ENCODE data around the gene KIAA0586.
"Not testable (repeated sequence)": the region's sequence is repeated elsewhere in the genome, so short reads cannot be mapped to it uniquely, and the experiment has no call there.

Gene KIAA0586

GRCh38 chr14:58427281-58428117 lies at the start of gene KIAA0586, which contains the start of gene TIMM9:
TSS of gene KIAA0586 (plus strand) at chr14:58427719. CDS start at chr14:58428265, 546 bp downstream.
TSS of gene TIMM9 (minus strand) at chr14:58427531. CDS start at chr14:58411945, 15,586 bp downstream.
- Histone ChIP-seq H3K9ac (ENCODE audit: low read depth, low read length) (peak within 1 kb of the TSS; percentile 91), H3K9me3 (ENCODE audit: control insufficient read depth, insufficient read depth, low read length) (no peaks in the 10 kb centered on the region), H3K36me3 (ENCODE audit: insufficient read depth, low read length) (peaks cover 5% of the 10 kb centered on the region; the same call in 1 of the 2 replicates), H3K4me1 (ENCODE audit: insufficient read depth, low read length) (peaks cover 4% of the 10 kb centered on the region; the same call in 1 of the 2 replicates)

- no peaks in the 10 kb centered on the region for H3K4me1 ChIP-seq (ENCODE audit: insufficient read depth, low read length)
- H3K36me3 ChIP-seq (ENCODE audit: insufficient read depth, low read length), result no peaks in the 10 kb centered on the region
- H3K9ac ChIP-seq (ENCODE audit: low read depth, low read length), result no peak overlapping the region
- H3K9me3 ChIP-seq (ENCODE audit: control insufficient read depth, insufficient read depth, low read length), result no peaks in the 10 kb centered on the region
These were observed 36.7 kb upstream of the KIAA0586 start for GRCh38 chr14:58390830-58391229.

- H3K9ac ChIP-seq (ENCODE audit: low read depth, low read length), result peak overlapping the region; percentile 68; the same call in 1 of the 2 replicates
These were observed 32.0 kb upstream of the KIAA0586 start for GRCh38 chr14:58395562-58395811.

GRCh38 chr14:58395812-58396788 lies 31.4 kb upstream of the KIAA0586 start, which contains the start of gene TOMM20L:
TSS of gene TOMM20L (plus strand) at chr14:58395930. CDS start at chr14:58395958, 28 bp downstream.
- Histone ChIP-seq H3K4me1 (ENCODE audit: insufficient read depth, low read length) (peaks cover 7% of the 10 kb centered on the region; the same call in 1 of the 2 replicates), H3K9ac (ENCODE audit: low read depth, low read length) (peak within 1 kb of the TSS; percentile 68), H3K36me3 (ENCODE audit: insufficient read depth, low read length) (no peaks in the 10 kb centered on the region), H3K9me3 (ENCODE audit: control insufficient read depth, insufficient read depth, low read length) (no peaks in the 10 kb centered on the region)

More at GRCh38 chr14:58395562-58395811, 32.0 kb upstream of the KIAA0586 start:
- no peaks in the 10 kb centered on the region for H3K9me3 ChIP-seq (ENCODE audit: control insufficient read depth, insufficient read depth, low read length)
- H3K4me1 ChIP-seq (ENCODE audit: insufficient read depth, low read length), result peaks cover 7% of the 10 kb centered on the region; the same call in 1 of the 2 replicates
- H3K36me3 ChIP-seq (ENCODE audit: insufficient read depth, low read length), result no peaks in the 10 kb centered on the region

GRCh38 chr14:58397156-58397555 lies 30.4 kb upstream of the KIAA0586 start:
- H3K9ac ChIP-seq (ENCODE audit: low read depth, low read length), result no peak overlapping the region
- no peaks in the 10 kb centered on the region for H3K36me3 ChIP-seq (ENCODE audit: insufficient read depth, low read length)
- H3K9me3 ChIP-seq (ENCODE audit: control insufficient read depth, insufficient read depth, low read length), result no peaks in the 10 kb centered on the region

GRCh38 chr14:58398495-58398894 lies 29.0 kb upstream of the KIAA0586 start:
- Histone ChIP-seq H3K9me3 (ENCODE audit: control insufficient read depth, insufficient read depth, low read length) (no peaks in the 10 kb centered on the region), H3K9ac (ENCODE audit: low read depth, low read length) (no peak overlapping the region), H3K4me1 (ENCODE audit: insufficient read depth, low read length) (peaks cover 7% of the 10 kb centered on the region; the same call in 1 of the 2 replicates), H3K36me3 (ENCODE audit: insufficient read depth, low read length) (no peaks in the 10 kb centered on the region)

More at GRCh38 chr14:58397156-58397555, 30.4 kb upstream of the KIAA0586 start:
- H3K4me1 ChIP-seq (ENCODE audit: insufficient read depth, low read length), result peaks cover 7% of the 10 kb centered on the region; the same call in 1 of the 2 replicates

GRCh38 chr14:58398895-58399294 lies 28.6 kb upstream of the KIAA0586 start:
- Histone ChIP-seq H3K9me3 (ENCODE audit: control insufficient read depth, insufficient read depth, low read length) (no peaks in the 10 kb centered on the region), H3K36me3 (ENCODE audit: insufficient read depth, low read length) (no peaks in the 10 kb centered on the region), H3K4me1 (ENCODE audit: insufficient read depth, low read length) (peaks cover 7% of the 10 kb centered on the region; the same call in 1 of the 2 replicates), H3K9ac (ENCODE audit: low read depth, low read length) (no peak overlapping the region)

- no peaks in the 10 kb centered on the region for H3K36me3 ChIP-seq (ENCODE audit: insufficient read depth, low read length)
- no peak overlapping the region for H3K9ac ChIP-seq (ENCODE audit: low read depth, low read length)
- no peaks in the 10 kb centered on the region for H3K9me3 ChIP-seq (ENCODE audit: control insufficient read depth, insufficient read depth, low read length)
- H3K4me1 ChIP-seq (ENCODE audit: insufficient read depth, low read length), result peaks cover 7% of the 10 kb centered on the region; the same call in 1 of the 2 replicates
These were observed 25.9 kb upstream of the KIAA0586 start for GRCh38 chr14:58401587-58401986.

- Histone ChIP-seq H3K36me3 (ENCODE audit: insufficient read depth, low read length) (peaks cover 10% of the 10 kb centered on the region; the same call in 1 of the 2 replicates), H3K9me3 (ENCODE audit: control insufficient read depth, insufficient read depth, low read length) (no peaks in the 10 kb centered on the region), H3K9ac (ENCODE audit: low read depth, low read length) (no peak overlapping the region), H3K4me1 (ENCODE audit: insufficient read depth, low read length) (no peaks in the 10 kb centered on the region)
These were observed 18.8 kb upstream of the KIAA0586 start for GRCh38 chr14:58408681-58409215.

- H3K36me3 ChIP-seq (ENCODE audit: insufficient read depth, low read length), result peaks cover 13% of the 10 kb centered on the region
- H3K9ac ChIP-seq (ENCODE audit: low read depth, low read length), result no peak overlapping the region
- H3K9me3 ChIP-seq (ENCODE audit: control insufficient read depth, insufficient read depth, low read length), result peaks cover 3% of the 10 kb centered on the region; the same call in 1 of the 2 replicates
- H3K4me1 ChIP-seq (ENCODE audit: insufficient read depth, low read length), result no peaks in the 10 kb centered on the region
These were observed 12.7 kb upstream of the KIAA0586 start for GRCh38 chr14:58414845-58415244.

GRCh38 chr14:58415636-58416547 lies 11.6 kb upstream of the KIAA0586 start:
- no peak overlapping the region for H3K9ac ChIP-seq (ENCODE audit: low read depth, low read length)
- no peaks in the 10 kb centered on the region for H3K4me1 ChIP-seq (ENCODE audit: insufficient read depth, low read length)
- peaks cover 3% of the 10 kb centered on the region; the same call in 1 of the 2 replicates for H3K9me3 ChIP-seq (ENCODE audit: control insufficient read depth, insufficient read depth, low read length)
- peaks cover 6% of the 10 kb centered on the region; the same call in 1 of the 2 replicates for H3K36me3 ChIP-seq (ENCODE audit: insufficient read depth, low read length)

- H3K36me3 ChIP-seq (ENCODE audit: insufficient read depth, low read length), result peaks cover 10% of the 10 kb centered on the region
- H3K9ac ChIP-seq (ENCODE audit: low read depth, low read length); H3K9me3 ChIP-seq (ENCODE audit: control insufficient read depth, insufficient read depth, low read length); H3K4me1 ChIP-seq (ENCODE audit: insufficient read depth, low read length): not testable (repeated sequence)
These were observed 10.6 kb upstream of the KIAA0586 start for GRCh38 chr14:58416934-58417333.

GRCh38 chr14:58426670-58427280 lies 744 bp upstream of the KIAA0586 start:
- peak overlapping the region; percentile 91 for H3K9ac ChIP-seq (ENCODE audit: low read depth, low read length)
- H3K9me3 ChIP-seq (ENCODE audit: control insufficient read depth, insufficient read depth, low read length), result no peaks in the 10 kb centered on the region
- H3K36me3 ChIP-seq (ENCODE audit: insufficient read depth, low read length), result peaks cover 7% of the 10 kb centered on the region; the same call in 1 of the 2 replicates
- peaks cover 4% of the 10 kb centered on the region; the same call in 1 of the 2 replicates for H3K4me1 ChIP-seq (ENCODE audit: insufficient read depth, low read length)
